HG03354 (cell line): ENCODE data around the gene PSEN1.

Experiments
- ATAC-seq: cut with Tn5 transposase; IDR thresholded peaks from one replicate; pipeline ENCODE4 v1.9.1; 2021; ENCODE audit warnings: mild to moderate bottlenecking; ENCODE audit not compliant: unreplicated experiment, poor library complexity, severe bottlenecking

The PSEN1 gene

GRCh38 chr14:73250317-73250713 lies 114.0 kb downstream of the PSEN1 start:
- no peak for ATAC-seq

DNA sequence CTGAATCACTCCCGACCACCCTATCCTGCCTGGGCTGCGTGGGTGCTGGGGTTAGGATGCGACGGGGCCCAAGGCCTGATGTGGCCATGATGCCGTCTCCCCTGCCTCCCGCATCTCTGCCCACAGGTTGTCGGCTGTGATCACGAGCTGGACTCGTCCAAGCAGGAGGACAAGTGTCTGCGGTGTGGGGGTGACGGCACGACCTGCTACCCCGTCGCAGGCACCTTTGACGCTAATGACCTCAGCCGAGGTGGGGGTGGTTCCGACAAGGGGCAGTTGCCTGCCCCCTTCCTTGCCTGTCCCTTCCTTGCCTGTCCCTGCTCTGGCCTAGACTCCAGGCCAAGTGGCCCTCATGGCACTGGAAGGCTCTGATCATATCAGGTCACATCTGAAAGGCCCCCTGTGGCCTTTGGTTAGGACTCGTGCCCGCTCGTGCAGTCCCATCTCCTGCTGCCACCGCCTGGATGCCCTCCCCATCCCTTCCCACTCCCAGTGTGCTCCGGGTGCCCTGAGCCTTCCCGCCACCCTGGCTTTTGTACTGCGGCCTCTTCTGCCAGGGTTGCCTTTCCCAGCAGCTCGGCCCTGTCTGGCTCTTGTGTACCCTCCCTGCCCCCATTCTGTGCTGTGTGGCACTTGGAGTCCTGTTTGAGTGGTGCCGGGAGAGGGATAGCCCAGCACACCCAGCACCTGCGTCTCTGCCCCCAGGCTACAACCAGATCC lies 114.6 kb downstream of the PSEN1 start:
- no peak for ATAC-seq

DNA sequence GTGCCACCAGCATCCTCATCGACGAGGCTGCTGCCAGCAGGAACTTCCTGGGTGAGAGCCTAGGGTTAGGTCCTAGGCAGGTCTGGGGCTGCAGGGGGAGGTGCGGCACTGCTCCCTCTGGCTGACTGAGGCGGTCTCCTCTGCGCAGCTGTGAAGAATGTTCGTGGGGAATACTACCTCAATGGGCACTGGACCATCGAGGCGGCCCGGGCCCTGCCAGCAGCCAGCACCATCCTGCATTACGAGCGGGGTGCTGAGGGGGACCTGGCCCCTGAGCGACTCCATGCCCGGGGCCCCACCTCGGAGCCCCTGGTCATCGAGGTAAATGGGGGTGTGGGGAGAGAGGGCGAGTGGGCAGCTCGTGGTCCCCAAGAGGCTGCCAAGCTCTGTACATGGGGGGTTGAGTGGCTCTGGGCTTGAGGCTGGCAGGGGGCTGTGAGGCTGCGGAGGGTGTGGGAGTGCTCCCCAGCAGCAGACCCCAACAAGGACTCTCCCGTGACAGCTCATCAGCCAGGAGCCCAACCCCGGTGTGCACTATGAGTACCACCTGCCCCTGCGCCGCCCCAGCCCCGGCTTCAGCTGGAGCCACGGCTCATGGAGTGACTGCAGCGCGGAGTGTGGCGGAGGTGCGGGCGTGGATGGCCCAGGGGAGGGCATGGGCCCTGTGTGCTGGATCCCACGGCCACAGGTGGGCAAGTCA lies 115.4 kb downstream of the PSEN1 start:
- no peak for ATAC-seq

- no peak for ATAC-seq
These were observed 116.4 kb downstream of the PSEN1 start for GRCh38 chr14:73252491-73253322.

DNA sequence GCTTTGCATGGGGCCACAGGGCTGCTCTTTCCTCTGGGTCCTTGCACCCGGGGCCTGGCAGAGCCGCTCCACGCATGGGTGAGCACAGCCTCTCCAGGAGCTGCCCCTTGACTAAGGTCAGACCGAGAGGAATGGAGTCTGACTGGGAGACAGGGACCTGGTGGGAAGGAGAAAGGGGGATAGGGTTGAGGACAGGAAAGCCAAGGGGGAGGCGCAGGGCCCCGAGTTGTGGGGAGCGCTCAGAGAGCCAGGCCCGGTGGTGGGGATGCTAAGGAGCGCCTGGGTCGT lies 117.0 kb downstream of the PSEN1 start:
- no peak for ATAC-seq

DNA sequence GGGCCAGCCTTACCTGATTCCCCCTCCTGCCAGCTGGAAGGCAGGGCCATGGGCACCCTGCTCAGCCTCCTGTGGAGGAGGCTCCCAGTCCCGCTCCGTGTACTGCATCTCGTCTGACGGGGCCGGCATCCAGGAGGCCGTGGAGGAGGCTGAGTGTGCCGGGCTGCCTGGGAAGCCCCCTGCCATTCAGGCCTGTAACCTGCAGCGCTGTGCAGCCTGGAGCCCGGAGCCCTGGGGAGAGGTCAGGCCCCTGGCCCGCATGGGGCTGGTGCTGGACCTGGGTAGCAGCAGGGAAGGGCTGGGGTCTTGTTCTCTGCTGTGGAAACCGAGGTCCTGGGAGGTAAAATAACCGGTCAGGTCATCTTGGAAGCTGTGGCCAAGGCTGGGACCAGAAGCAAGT lies 117.4 kb downstream of the PSEN1 start:
- no peak for ATAC-seq

- no peak for ATAC-seq
These were observed 118.1 kb downstream of the PSEN1 start for GRCh38 chr14:73254247-73255004.

DNA sequence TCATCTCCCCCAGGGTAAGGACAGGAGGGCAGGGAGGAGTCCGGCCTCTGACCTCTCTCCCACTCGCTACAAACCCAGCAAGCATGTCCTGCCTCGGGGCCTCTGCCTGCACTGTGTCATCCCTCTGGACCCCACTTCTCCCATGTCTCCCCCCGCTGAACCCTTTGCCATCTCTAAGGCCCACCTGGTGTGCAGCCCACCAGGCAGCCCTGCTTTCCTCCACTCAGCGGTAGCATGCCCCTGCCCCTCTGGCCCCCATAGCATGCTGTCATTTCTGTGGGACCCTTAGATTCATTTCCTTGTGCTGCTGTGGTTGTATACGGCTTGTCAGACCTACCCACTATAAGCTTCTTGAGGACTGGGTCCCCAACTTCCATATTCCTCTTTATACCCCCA lies 118.7 kb downstream of the PSEN1 start:
- no peak for ATAC-seq

- ATAC-seq: no peak
These were observed 119.5 kb downstream of the PSEN1 start for GRCh38 chr14:73255693-73256225.

- no peak for ATAC-seq
These were observed 121.8 kb downstream of the PSEN1 start for GRCh38 chr14:73258076-73258475.

- ATAC-seq: no peak
These were observed 122.7 kb downstream of the PSEN1 start for GRCh38 chr14:73258845-73259611.

GRCh38 chr14:73259837-73260236 lies 123.5 kb downstream of the PSEN1 start:
- no peak for ATAC-seq

DNA sequence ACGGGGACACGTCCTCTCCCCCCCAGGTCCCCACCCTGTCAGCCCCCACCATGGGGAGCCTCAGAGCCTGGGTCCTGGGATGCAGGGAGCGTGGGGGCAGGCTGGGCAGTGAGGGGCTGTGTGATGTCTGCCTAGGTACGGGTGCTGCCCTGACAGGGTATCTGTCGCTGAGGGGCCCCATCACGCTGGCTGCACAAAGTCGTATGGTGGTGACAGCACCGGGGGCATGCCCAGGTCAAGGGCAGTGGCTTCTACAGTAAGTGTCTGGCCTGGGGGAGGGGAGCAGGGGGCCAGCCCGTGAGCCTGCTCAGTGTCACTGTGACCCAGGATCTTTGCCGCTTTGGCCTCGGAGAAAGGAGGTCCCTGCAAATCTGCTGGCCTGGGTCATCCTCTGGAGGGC lies 124.3 kb downstream of the PSEN1 start:
- no peak for ATAC-seq

- no peak for ATAC-seq
These were observed 124.8 kb downstream of the PSEN1 start for GRCh38 chr14:73261075-73261474.

DNA sequence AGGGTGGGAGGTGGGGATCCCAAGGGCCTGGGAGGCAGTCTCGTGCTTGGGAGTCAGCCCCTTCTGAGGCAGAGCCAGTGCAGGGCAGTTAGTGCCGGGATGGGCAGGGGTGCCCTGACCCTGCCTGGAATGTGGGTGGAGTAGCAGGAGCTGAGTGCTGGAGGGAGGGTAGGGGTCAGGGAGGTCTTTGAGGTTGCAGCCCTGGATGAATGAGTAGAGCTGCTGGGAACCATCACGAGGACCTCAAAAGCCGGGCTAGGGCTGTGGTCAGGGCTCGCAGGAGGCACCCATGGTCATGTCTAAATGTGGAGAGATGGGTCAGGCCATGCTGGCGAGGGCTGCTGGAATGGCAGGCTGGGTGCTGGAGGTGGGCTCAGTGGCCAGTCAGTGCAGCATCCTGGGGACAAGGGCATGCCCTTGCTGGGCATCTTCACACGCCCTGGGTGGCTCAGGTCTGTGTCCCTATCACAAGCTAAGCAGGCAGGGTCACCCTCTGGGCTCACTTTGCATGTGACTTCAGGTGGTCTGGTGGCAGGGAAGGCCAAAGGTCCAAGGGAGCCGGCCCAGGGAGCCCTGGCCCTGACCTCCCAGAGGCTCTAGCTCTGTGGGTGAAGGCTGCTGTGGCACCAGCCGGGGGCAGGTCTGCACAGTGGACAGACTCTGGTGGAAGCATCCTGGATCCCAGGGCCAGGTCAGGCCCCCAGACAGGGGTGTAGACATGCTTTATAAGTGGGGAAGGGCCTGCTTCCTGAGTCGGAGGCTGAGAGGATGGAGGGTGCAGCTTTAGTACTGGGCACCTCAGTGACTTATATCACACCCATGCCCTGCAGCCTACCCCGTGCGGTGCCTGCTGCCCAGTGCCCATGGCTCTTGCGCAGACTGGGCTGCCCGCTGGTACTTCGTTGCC lies 125.5 kb downstream of the PSEN1 start:
- ATAC-seq: no peak

DNA sequence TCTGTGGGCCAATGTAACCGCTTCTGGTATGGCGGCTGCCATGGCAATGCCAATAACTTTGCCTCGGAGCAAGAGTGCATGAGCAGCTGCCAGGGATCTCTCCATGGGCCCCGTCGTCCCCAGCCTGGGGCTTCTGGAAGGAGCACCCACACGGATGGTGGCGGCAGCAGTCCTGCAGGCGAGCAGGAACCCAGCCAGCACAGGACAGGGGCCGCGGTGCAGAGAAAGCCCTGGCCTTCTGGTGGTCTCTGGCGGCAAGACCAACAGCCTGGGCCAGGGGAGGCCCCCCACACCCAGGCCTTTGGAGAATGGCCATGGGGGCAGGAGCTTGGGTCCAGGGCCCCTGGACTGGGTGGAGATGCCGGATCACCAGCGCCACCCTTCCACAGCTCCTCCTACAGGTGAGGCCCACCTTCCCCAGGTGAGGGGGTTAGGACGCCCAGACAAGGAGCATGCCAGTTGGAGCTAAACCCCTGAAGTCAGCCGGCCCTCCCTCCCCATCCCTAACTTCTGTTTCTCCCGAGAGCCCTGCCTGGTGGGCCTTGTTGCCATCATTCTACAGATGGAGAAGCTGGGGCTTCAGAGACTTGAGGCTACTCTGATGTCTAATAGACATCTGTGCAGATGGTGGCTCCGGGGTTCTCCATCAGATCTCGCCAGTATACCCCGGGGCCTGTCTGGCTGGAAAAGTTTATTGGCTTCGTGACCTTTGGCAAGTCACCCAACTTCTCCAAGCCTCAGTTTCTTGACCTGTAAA lies 126.3 kb downstream of the PSEN1 start:
- no peak for ATAC-seq

- no peak for ATAC-seq
These were observed 127.3 kb downstream of the PSEN1 start for GRCh38 chr14:73263606-73264005.
